ENCODE results near the gene NRP1. TPM values are rescaled to one million over a fixed set of nuclear protein-coding genes. Genes with fewer than 3 reads are reported as not detected.

The NRP1 gene
- total and polyA plus RNA-seq, 2 of the 8 experiments (the other 6 are each of a cell fraction or from before 2014, with no cell fraction given), result 1.2 to 2.1 TPM

DNA sequence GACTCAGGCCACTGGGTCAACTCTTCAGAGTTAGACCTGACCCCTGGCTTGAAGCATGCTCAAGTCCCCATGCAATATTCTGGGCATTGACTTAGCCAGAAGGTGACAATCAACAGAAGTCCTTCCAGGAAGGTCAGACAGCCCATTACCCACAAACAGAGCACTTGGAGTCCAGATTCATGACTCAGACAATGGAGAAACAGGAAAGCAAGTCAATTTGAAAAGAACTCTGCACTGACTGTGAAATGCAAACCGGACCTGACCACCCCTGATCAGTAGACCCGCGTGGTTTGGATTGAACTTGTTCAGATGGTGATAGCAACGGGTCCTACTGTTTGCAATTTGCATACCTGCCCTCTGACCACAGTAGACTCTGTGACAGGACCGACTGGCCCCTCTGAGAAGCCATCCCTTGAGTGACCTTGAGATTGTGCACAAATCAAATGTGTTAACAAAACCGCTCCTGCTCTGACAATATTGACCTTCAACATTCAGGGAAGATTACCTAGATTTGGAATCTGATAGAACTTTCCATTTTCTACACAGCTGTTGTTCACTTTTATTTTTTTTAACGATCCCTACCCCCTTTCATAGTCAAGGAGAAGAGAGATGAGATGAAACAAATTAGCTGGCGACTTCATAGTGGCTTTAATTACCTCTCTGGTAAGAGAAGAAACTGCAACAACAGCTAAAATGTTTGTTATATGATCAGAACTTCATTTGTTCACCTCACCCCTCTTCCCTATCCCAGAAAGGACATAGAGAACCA lies 138.7 kb downstream of the NRP1 start:
- Histone ChIP-seq H4K20me1 (replicated peaks in 1 of 2; ENCODE audit: control insufficient read depth in 1 of 2, insufficient read depth in 2 of 2, low read length in 2 of 2) (no peaks in the 10 kb centered on the region), H3K23ac (ENCODE audit: insufficient read length) (no peak overlapping the region), H3K23me2 (ENCODE audit: low read depth, low read length) (no peaks in the 10 kb centered on the region), H4K91ac (replicated peaks; ENCODE audit: insufficient read length, low read length) (no peak overlapping the region), H3K4me1 (replicated peaks in 1 of 4; ENCODE audit: control insufficient read depth in 3 of 4, insufficient read depth in 4 of 4, low read length in 3 of 4) (no peaks in the 10 kb centered on the region), H2AFZ (ENCODE audit: low read length) (no peak overlapping the region), H3K56ac (replicated peaks; ENCODE audit: insufficient read length, low read depth, low read length) (no peak overlapping the region), H2AK5ac (ENCODE audit: low read depth, low read length) (no peak overlapping the region), H3K4me2 (ENCODE audit: insufficient read depth in 1 of 2, low read depth in 2 of 2, low read length in 2 of 2) (no peak overlapping the region), H3K9me3 (ENCODE audit: insufficient read depth in 2 of 2, low read depth in 1 of 2, low read length in 1 of 2) (no peaks in the 10 kb centered on the region), H3K36me3 (ENCODE audit: control insufficient read depth in 2 of 4, insufficient read depth in 4 of 4, low read length in 3 of 4) (no peaks in the 10 kb centered on the region), H2BK120ac (replicated peaks; ENCODE audit: low read depth, low read length) (no peak overlapping the region), H3K79me2 (ENCODE audit: control insufficient read depth in 1 of 2, insufficient read depth in 2 of 2, low read length in 2 of 2) (no peaks in the 10 kb centered on the region), H3K27me3 (replicated peaks in 1 of 4; ENCODE audit: control insufficient read depth in 3 of 4, extremely low read depth in 1 of 4, insufficient read depth in 3 of 4, low read length in 3 of 4) (no peaks in the 10 kb centered on the region), H3K4me3 (ENCODE audit: extremely low read depth in 1 of 4, insufficient read depth in 2 of 4, low read depth in 3 of 4, low read length in 4 of 4) (no peak overlapping the region), H4K8ac (ENCODE audit: extremely low read depth, insufficient read depth, low read length) (no peak overlapping the region), H3K14ac (ENCODE audit: insufficient read length) (no peak overlapping the region), H3K18ac (ENCODE audit: extremely low read depth, low read length) (no peak overlapping the region), H2BK5ac (ENCODE audit: low read depth, low read length) (no peak overlapping the region), H3K27ac (ENCODE audit: low read depth, low read length) (no peak overlapping the region), H2BK15ac (ENCODE audit: low read length) (no peak overlapping the region), H3K79me1 (ENCODE audit: low read depth, low read length) (no peaks in the 10 kb centered on the region), H2BK12ac (ENCODE audit: low read depth, low read length) (no peak overlapping the region), H2BK20ac (ENCODE audit: low read length) (no peak overlapping the region), H3K9ac (replicated peaks in 1 of 4; ENCODE audit: extremely low read depth in 1 of 4, low read depth in 3 of 4, low read length in 3 of 4) (no peak overlapping the region), H4K5ac (ENCODE audit: insufficient read length, low read depth, low read length) (no peak overlapping the region), H3K4ac (replicated peaks; ENCODE audit: insufficient read length, low read depth, low read length) (no peak overlapping the region)
- POLR2A ChIA-PET (ENCODE audit: partially characterized antibody), result no interaction called here
- no peak for FAIRE-seq
- DNase-seq (ENCODE audit: low read depth in 1 of 2, low spot score in 2 of 2), result no peak
- 87% methylated on average over 8 of the region's 8 CpGs; no CpG with 5 or more reads in 1 of the 2 experiments for WGBS, 2 experiments (ENCODE audit: extremely low coverage in 1 of 2, insufficient coverage in 1 of 2, insufficient read length in 1 of 2, insufficient replicate concordance in 2 of 2, low coverage in 1 of 2, low lambda C conversion rate in 2 of 2, missing lambda C conversion rate in 1 of 2)
- CTCF ChIA-PET (ENCODE audit: partially characterized antibody), result interaction anchor here (0.7 to 1.4 kb wide), 5 partner anchors 37 to 132 kb away, joined by 3 to 5 read pairs (median 4); no protein-coding TSS in a partner anchor
- TF ChIP-seq EZH2 (IDR thresholded peaks at IDR 0.05; ENCODE audit: low read depth, low read length, severe bottlenecking) (no peak), TAF7 (optimal IDR thresholded peaks at IDR 0.05; ENCODE audit: borderline replicate concordance, low read depth, low read length) (no peak), TAF1 (IDR thresholded peaks at IDR 0.05; ENCODE audit: low read depth, low read length) (no peak), CHD1 (IDR thresholded peaks at IDR 0.05; ENCODE audit: low read depth, low read length) (no peak), SIN3A (conservative IDR thresholded peaks at IDR 0.05 in 1 of 2, IDR thresholded peaks at IDR 0.05 in 1 of 2; ENCODE audit: low read depth in 1 of 2, low read length in 2 of 2) (no peak), CHD2 (IDR thresholded peaks at IDR 0.05; ENCODE audit: low read length) (no peak), SP2 (IDR thresholded peaks at IDR 0.05; ENCODE audit: low read length) (no peak), SRF (IDR thresholded peaks at IDR 0.05; ENCODE audit: low read depth, low read length) (no peak), POLR2AphosphoS5 (IDR thresholded peaks at IDR 0.05; ENCODE audit: low read depth, low read length) (no peak), ZNF274 (IDR thresholded peaks at IDR 0.05; ENCODE audit: borderline replicate concordance, extremely low read depth, low read length) (no peak), POLR2A (IDR thresholded peaks at IDR 0.05; ENCODE audit: control extremely low read depth in 1 of 2, low read depth in 2 of 2, low read length in 2 of 2) (no peak), CREB1 (IDR thresholded peaks at IDR 0.05) (no peak), RXRA (IDR thresholded peaks at IDR 0.05; ENCODE audit: insufficient read depth, low read depth, low read length) (no peak), TCF12 (IDR thresholded peaks at IDR 0.05; ENCODE audit: low read depth, low read length) (no peak), YY1 (IDR thresholded peaks at IDR 0.05; ENCODE audit: low read depth, low read length) (no peak)
